ENCODE data around the gene CCDC86. TPM values are rescaled to one million over a fixed set of nuclear protein-coding genes. Genes with fewer than 3 reads are reported as not detected.

Gene CCDC86
- total RNA-seq, 1 experiment from 2014 or later: 32.7 TPM

DNA sequence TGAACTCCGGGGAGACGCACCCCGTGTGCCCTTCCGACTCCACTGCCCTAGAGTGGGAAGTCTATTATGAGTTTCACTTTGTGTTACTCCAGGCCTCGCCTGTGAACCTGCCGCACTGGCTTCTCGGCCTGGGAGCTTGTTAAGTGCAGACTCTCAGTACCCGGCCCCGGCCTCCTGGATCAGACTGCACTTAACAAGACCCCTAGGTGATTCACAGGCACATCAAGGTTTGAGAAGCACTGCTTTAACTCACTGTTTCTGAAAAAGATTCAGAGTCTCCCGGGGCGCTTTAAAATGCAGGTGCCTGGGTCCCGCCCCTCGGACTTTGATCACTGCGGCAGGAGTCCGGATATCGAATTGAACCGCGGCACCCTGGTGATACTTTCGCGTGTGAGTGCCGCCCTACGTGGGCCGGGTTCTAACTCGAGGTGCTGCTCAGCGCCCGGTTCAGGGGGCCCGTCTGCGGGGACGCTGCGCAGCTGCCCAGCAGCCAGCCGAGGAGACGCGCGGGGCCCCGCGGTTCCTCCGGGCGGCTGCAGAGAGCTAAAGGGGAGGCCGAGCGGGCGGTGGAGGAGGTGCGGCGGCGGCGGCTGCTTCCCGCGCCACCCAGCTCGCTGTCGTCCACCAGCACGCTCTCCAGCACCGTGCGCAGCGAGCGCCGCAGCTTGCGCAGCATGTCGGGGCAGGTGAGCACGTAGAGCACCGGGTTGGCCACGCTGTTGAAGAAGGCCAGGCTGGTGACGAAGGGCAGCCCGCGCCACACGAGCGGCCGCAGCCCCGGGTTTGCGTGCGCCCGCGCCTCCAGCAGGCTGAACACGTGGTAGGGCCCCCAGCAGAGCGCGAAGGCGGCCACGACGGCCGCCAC is 10.4 kb downstream of the CCDC86 start:
- DNase-seq (ENCODE audit: low read depth): no peak

DNA sequence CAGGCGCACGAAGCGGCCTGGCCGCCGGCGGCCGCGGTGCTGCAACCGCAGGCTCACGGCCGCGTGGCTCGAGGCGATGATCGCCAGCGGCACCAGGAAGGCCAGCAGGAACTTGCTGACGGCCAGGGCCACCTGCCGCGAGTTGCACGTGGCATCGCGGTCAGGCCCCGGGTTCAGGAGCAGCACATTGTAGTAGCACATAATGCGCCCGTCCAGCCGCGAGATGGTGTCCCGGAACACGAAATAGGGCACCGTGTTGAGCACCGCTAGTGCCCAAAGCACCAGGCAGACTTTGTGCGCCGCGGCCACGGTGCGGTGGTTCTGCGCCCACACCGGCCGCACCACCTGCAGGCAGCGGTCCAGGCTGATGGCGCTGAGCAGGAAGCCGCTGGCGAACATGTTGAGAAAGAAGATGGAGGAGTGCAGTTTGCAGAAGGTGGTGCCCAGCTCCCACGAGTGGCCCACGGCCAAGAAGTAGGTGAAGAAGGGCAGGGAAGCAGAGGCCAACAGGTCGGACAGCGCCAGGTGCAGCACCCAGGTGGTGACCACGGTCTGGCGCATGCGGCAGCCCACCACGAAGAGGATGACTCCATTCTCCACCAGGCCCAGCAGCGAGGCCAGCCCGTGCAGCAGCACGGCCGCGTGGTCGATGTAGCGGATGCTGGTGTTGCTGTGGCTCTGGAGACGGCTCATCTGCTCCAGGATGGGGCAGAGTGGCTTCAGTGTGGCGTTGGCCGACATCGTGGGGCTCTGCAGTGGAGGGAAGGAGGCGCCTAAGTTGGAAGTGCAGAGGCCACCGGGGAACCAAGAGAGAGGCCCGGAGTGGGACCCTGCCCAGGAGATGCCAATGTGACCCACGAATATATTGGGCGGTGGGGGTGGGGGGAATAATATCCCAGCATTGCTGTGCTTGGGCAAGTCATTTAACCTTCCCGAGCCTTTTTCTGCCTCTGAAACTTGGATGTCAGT is 11.4 kb downstream of the CCDC86 start:
- DNase-seq (ENCODE audit: low read depth): no peak

GRCh38 chr11:60854140-60854846 is 12.4 kb downstream of the CCDC86 start:
- DNase-seq (ENCODE audit: low read depth): no peak

DNA sequence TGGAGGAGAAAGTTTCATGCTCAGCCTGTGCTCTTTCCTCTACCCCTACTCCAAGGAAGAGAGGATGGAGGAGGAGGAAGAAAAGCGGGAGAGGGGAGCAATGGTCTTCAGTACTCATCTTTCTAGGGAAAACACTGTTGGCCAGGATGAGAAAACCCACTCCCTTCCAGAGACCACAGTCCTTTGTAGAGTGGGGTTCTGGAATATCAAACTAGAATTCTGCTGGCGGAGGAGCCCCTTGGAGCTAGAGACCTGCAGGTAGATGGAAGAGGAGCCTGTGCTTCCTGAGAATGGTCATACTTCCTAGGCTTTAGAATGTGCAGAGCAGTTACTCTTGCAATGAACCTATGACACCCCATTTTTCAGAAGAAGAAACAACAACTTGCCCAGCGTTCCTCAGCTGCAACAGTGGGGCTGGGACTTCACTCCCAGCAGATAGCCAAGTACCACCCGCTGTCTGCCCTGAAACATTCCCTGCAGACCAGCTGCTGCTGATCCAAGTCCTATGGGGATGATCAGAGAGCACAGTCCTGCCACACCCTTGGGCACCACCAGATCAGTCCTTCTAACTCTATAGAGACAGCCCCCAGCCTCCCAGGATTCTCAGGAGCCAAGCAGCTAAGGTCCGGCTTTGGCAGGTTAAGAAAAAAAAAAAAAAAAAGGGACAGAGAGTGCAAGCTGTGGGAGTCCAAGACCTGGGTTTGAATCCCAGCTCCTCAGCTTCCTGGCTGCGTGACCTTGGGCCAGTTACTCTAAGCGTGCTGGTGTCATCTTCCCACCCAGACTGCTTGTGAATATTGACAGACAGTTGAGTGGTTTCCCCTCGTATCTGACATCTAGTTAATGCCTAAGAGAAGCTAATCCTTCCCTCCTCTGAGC is 13.2 kb downstream of the CCDC86 start:
- no peak for DNase-seq (ENCODE audit: low read depth)

GRCh38 chr11:60855726-60856633 is 14.1 kb downstream of the CCDC86 start, which contains the start of gene PTGDR2:
Gene PTGDR2, minus strand, starts transcription at chr11:60855950. Its CDS starts 2,228 bp downstream, at chr11:60853722.
- DNase-seq (ENCODE audit: low read depth): no peak

DNA sequence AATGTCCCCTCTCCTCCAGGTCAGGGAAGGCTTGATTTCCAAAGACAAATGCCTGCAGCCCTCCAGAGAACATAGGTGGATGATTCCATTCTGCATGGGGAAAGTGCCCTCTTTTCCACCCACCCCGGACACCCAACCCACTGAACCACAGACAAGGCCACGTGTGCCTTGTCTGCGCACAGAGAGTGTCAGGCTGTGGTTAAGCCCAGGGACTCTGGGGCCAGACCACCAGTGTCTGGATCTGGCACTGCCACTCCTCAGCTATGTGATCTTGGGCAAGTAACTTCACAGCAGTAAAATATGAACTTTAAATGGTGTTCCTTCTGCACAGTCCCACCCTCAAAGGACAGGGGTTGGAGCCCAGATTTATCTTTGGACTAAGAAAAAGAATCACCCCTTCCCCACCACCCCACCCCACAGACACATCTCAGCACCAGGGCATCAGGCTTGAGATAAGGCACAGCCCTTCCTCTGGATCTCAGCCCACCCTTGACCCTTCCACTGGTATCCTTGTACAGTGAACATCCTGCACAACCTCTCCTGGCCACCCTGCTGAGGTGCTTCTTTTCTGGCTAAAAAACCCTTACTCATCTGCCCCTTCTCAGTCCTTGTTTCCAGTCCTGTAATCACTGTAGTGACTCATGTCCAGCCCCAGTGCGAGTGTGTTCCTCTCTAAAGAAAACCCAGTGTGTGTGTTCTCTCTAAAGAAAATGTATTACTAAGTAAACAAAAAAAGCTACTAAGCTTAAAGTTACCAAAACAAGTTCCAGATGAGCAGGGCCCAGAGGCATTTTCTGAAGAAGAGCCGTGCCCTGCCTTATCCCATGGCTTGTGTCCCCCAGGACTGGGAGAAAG is 15.7 kb downstream of the CCDC86 start:
- peak; percentile 69 for DNase-seq (ENCODE audit: low read depth)

DNA sequence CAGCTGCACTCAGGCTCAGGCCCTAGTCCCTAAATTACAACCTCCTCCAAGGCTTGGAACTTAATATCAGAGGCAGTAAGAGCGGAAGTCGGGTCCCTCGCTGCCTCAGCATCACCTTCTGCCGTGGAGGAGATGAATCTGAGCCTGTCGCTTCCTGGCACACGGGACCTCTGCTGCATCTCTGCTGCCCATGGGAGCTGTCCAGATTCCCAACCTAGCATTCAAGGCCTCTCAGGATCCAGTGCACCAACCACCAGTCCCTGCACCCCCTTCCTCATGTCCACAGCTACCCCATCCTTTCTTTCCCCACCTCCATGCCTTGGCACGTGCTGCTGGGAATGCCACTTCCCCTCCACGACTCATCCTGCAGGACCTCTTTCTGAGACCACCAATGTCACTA is 16.3 kb downstream of the CCDC86 start:
- DNase-seq (ENCODE audit: low read depth): no peak

- DNase-seq (ENCODE audit: low read depth): no peak
These were observed 17.0 kb downstream of the CCDC86 start for GRCh38 chr11:60858731-60859464.

GRCh38 chr11:60859616-60860250 is 17.8 kb downstream of the CCDC86 start:
- no peak for DNase-seq (ENCODE audit: low read depth)

DNA sequence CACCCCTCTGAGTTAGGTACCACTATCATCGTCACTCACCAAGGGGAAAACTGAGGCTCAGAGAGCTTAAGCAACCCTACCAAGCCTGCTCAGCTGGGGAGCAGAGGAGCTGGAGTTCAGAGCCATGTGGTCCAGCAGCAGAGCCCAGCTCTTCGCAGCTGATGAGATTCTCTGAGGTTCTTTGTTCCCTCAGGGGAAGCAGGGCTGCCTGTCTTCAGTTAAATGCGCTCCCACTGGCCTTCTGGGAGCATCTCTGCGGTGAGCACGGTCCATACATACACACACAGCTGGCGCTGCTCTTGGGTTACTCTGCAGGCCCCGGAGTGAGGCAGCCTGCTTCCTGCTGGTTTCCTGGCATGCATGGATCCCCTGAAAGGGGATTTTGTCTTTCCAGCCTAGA is 19.0 kb downstream of the CCDC86 start:
- DNase-seq (ENCODE audit: low read depth): no peak

DNA sequence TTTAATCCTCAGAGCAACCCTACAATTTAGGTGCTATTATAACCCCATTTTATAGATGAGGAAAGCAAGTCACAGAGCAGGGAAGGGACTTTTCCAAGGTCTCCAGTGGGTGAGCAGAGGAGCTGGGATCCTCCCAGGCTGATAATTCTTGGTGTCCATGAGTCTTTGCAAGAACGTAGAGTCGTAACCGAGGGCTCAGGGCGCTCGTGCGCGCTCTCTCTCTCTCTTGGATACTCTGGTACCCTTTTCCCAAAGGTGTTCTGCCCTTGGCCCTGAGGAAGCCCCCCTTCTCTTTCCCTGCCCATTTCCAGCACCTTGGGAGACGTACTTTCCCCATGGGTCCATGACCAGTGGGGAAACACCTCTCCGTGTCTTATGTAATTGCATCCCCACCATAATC is 20.3 kb downstream of the CCDC86 start:
- DNase-seq (ENCODE audit: low read depth): no peak

- no peak for DNase-seq (ENCODE audit: low read depth)
These were observed 21.9 kb downstream of the CCDC86 start for GRCh38 chr11:60863550-60864521.

- no peak for DNase-seq (ENCODE audit: low read depth)
These were observed 23.1 kb downstream of the CCDC86 start for GRCh38 chr11:60864856-60865513.

DNA sequence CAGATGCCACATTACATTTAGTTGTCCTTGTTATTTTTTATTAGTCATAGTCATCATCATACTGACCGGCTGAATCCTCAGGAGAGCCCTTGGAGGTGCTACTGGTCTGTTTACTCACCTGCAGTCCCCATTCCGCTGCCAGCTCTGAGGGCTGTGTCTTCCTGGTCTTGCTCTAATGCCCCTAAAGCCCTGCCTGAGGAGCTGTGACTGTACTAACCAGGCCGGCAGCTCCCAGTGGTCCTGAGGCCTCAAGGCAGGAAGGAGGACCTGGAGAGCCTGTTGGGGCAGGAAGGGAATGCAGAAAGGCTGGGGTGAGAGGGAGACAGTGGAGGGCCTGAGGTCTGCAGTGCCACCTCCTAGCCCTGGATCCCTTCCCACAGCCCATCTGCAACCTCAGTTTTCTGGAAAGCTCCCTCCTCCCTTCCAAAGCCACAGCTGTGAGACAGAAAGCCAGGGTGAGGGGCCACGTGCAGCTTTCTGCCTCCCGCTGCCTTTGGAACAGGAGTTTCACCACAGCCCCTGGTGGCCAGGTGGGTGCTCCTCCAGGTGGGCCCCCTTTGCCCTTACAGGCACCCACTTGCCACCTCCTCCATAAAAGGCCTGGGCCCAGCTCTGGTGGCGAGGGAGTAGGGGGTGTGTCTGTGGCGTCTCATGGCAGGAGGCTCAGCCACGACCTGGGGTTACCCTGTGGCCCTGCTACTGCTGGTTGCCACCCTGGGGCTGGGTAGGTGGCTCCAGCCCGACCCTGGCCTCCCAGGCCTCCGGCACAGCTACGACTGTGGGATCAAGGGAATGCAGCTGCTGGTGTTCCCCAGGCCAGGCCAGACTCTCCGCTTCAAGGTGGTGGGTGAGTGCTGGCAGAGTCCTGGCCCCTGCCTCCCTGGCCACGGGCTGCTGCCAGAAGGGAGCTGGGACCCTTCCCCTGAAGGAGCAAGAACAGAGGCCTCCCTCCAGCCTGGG is 25.3 kb downstream of the CCDC86 start, which contains the start of gene ZP1:
Gene ZP1 (plus strand): TSS at position 632 of the 960 bp plus-strand sequence. CDS start 20 bp downstream, at position 652.
- DNase-seq (ENCODE audit: low read depth): no peak
